Gastrocnemius medialis (tissue), 4 donors: ENCODE data around the gene KDM4B. TPM values are rescaled to one million over a fixed set of nuclear protein-coding genes. Genes with fewer than 3 reads are reported as not detected.

Experiments
- ATAC-seq, 2 donors: fragments of 150-250 bp; one replicate each; pipeline ENCODE4 v1.9.1; 2016
- DNase-seq, 2 donors: peaks; one replicate each; pipeline ENCODE4 v3.0.0-alpha.2; 2019
- H3K27ac ChIP-seq, 4 donors: fragments of 200-600 bp; sonication (generic); 1 replicate in 1 of 4; 2 replicates in 3 of 4; pipeline ENCODE4 v1.5.1; 2016 to 2018; ENCODE audit warnings: mild to moderate bottlenecking in 2 of 4, moderate library complexity in 1 of 4
- H3K27me3 ChIP-seq, 3 donors: fragments of 200-600 bp; sonication (generic) in 2 of 3; 1 replicate in 1 of 3; 2 replicates in 2 of 3; pipeline versions ENCODE4 v1.5.1 to v1.6.0; 2016 to 2019; ENCODE audit warnings: mild to moderate bottlenecking in 1 of 3, moderate library complexity in 1 of 3
- H3K36me3 ChIP-seq, 2 donors: fragments of 200-600 bp; sonication (generic) in 1 of 2; one replicate each; pipeline ENCODE4 v1.5.1; 2017 to 2018
- H3K4me1 ChIP-seq, 2 donors: fragments of 200-600 bp; sonication (generic) in 1 of 2; one replicate each; pipeline ENCODE4 v1.5.1; 2016 to 2017; ENCODE audit warnings: mild to moderate bottlenecking in 2 of 2
- H3K4me3 ChIP-seq, 4 donors: fragments of 200-600 bp; sonication (generic) in 3 of 4; 1 replicate in 1 of 4; 2 replicates in 3 of 4; pipeline ENCODE4 v1.5.1; 2016 to 2019; ENCODE audit warnings: mild to moderate bottlenecking in 2 of 4
- H3K9me3 ChIP-seq, 3 donors: fragments of 200-600 bp; sonication (generic) in 2 of 3; 1 replicate in 1 of 3; 2 replicates in 2 of 3; pipeline ENCODE4 v1.5.1; 2016 to 2019
- CTCF ChIP-seq, 5 experiments: fragments of 450-650 bp in 3 of 5; fragments of 200-600 bp in 2 of 5; sonication (generic) in 2 of 5; IDR thresholded peaks in 4 of 5; conservative IDR thresholded peaks in 1 of 5; 1 replicate in 4 of 5; 2 replicates in 1 of 5; pipeline ENCODE4 v1.5.1; 2016 to 2019; ENCODE audit warnings: antibody characterized with exemption in 5 of 5, mild to moderate bottlenecking in 3 of 5, moderate library complexity in 3 of 5
- POLR2A ChIP-seq, 2 donors: fragments of 450-650 bp; IDR thresholded peaks; one replicate each; pipeline ENCODE4 v1.6.1; 2017; ENCODE audit warnings: antibody characterized with exemption in 2 of 2, mild to moderate bottlenecking in 2 of 2, moderate library complexity in 2 of 2
- in situ Hi-C, 4 donors: fragments of 200-750 bp; cut with MboI; loops; one replicate each; pipeline versions ENCODE4 v1.15.0 to v1.8.0; 2017; ENCODE audit warnings: low sequenced_read_pairs in 4 of 4
- intact Hi-C: fragments of 100-400 bp; cut with DNase I; formaldehyde crosslinking; loops from one replicate; pipeline ENCODE4 v1.15.1; 2023; ENCODE audit warnings: low total_unique reads
- total RNA-seq, 4 donors: library from RNA; depleted of rRNA; stranded (reverse); fragments of >200 nt; gene quantifications; one replicate each; pipeline versions ENCODE4 v1.1.0 to v1.2.3, GENCODE V29; 2016

Gene KDM4B
- total RNA-seq, 4 donors from 2014 or later, result 40.9 to 61.4 (median 46.4) TPM

DNA sequence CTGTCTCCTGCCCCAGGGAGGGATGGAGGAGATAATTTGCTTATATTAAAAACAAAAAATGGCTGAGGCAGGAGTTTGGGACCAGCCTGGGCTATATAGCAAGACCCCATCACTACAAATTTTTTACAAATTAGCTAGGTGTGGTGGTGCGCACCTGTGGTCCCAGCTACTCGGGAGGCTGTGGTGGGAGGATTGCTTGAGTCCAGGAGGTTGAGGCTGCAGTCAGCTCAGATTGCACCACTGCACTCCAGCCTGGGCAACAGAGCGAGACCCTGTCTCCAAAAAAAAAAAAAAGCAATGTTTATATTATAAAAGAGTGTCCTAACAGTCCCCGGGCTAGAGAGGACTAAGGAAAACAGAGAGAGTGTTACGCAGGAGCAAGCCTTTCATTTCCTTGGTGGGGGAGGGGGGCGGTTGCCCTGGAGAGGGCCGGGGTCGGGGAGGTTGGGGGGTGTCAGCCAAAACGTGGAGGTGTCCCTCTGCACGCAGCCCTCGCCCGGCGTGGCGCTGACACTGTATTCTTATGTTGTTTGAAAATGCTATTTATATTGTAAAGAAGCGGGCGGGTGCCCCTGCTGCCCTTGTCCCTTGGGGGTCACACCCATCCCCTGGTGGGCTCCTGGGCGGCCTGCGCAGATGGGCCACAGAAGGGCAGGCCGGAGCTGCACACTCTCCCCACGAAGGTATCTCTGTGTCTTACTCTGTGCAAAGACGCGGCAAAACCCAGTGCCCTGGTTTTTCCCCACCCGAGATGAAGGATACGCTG, 184.0 kb downstream of the KDM4B start:
- DNase-seq (peak in 1 of 2 donors; percentile 4), ATAC-seq (no peak)
- peaks cover 0 to 22% of the 10 kb centered on the region in 2 donors for H3K36me3 ChIP-seq
- no peak overlapping the region for H3K4me3 ChIP-seq
- H3K27me3 ChIP-seq, result no peaks in the 10 kb centered on the region
- H3K27ac ChIP-seq, result no peak overlapping the region
- intact Hi-C loops (no loop called here), in situ Hi-C loops (no loop called here)
- TF ChIP-seq POLR2A (IDR thresholded peaks at IDR 0.05), result no peak
- TF ChIP-seq CTCF (IDR thresholded peaks at IDR 0.05 in 4 of 5, conservative IDR thresholded peaks at IDR 0.05 in 1 of 5), result no peak
- H3K4me1 ChIP-seq, result peaks cover 15 to 30% of the 10 kb centered on the region in 2 donors
- H3K9me3 ChIP-seq, result no peaks in the 10 kb centered on the region

DNA sequence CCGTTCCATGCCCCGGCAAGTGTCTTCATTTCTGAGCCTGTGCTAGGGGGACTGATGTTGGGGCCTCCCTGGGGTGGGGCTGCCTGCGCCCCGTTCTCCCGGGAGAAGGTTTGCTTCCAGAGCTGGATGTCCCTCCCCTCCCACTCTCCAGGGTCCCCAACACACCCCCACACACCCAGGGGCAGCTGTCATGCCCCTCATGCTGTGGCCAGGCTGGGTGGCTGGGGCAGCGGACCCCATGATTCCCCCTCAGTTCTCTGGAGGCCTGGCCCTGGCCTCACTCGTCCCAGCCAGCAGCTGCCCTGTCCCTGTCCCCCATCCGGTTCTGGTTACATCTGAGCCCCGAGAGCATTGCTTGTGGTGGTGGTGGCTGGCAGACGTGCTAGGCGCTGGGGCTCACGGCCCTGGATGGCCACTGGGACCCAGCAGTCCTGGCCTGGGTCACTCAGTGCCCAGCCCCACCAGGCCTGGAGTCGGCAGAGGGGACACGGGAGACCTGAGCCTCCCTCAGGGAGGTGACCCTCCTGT, 184.8 kb downstream of the KDM4B start:
- DNase-seq (peak in 1 of 2 donors; percentile 10), ATAC-seq (no peak)
- TF ChIP-seq CTCF (IDR thresholded peaks at IDR 0.05 in 4 of 5, conservative IDR thresholded peaks at IDR 0.05 in 1 of 5), result no peak
- no peak for TF ChIP-seq POLR2A (IDR thresholded peaks at IDR 0.05)
- H3K27ac ChIP-seq, result no peak overlapping the region
- H3K9me3 ChIP-seq, result no peaks in the 10 kb centered on the region
- no peak overlapping the region for H3K4me3 ChIP-seq
- intact Hi-C loops, result loop anchor here (2.0 kb wide), 1 partner anchor 105 kb away; no protein-coding TSS in a partner anchor
- in situ Hi-C loops, result no loop called here
- no peaks in the 10 kb centered on the region for H3K27me3 ChIP-seq
- H3K36me3 ChIP-seq, result peaks cover 0 to 20% of the 10 kb centered on the region in 2 donors
- H3K4me1 ChIP-seq, result peaks cover 12 to 30% of the 10 kb centered on the region in 2 donors

DNA sequence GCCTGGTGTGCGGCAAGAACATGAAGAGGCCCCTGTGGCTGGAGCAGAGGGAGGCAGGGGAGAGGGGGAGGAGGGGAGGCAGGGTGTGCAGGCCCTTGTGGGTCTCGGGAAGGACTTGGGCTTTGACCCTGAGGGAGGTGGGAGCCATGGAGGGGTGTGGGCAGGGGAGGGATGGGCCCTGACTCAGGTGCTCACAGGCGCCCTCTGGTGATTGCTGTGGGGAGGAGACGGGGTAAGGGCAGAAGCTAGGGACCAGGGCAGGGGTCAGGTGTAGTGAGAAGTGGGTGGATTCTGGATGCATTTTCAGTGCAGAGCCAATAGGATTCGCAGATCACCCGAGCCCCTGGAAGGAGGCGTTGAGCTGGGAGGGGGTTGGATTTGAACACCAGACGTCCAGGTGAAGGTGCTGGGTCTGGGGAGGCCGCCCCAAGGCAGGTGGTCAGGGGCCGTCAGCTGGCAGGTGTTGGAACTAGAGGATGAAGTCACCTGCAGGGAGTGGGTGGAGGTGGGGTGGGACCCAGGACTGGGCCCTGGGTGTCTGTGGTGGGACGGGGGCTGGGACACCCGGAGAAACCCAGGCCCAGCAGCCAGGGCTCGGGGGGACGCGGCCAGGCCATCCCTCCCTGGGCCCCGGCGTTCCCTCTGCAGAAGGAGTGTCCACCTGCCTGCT, 185.4 kb downstream of the KDM4B start:
- DNase-seq (peak in 1 of 2 donors; percentile 43), ATAC-seq (no peak)
- Histone ChIP-seq H3K9me3 (no peaks in the 10 kb centered on the region), H3K27ac (no peak overlapping the region), H3K27me3 (no peaks in the 10 kb centered on the region), H3K4me1 (peaks cover 12 to 30% of the 10 kb centered on the region in 2 donors), H3K36me3 (peaks cover 0 to 14% of the 10 kb centered on the region in 2 donors), H3K4me3 (no peak overlapping the region)
- TF ChIP-seq POLR2A (IDR thresholded peaks at IDR 0.05), result no peak
- TF ChIP-seq CTCF (IDR thresholded peaks at IDR 0.05 in 4 of 5, conservative IDR thresholded peaks at IDR 0.05 in 1 of 5), result peak in 3 of 5 experiments; percentile 27 to 53 (median 53)
- in situ Hi-C loops, result no loop called here
- intact Hi-C loops, result loop anchor here (2.0 kb wide), 1 partner anchor 105 kb away; no protein-coding TSS in a partner anchor

GRCh38 chr19:5154799-5155426, 186.0 kb downstream of the KDM4B start:
- Histone ChIP-seq H3K36me3 (peaks cover 0 to 8% of the 10 kb centered on the region in 2 donors), H3K4me1 (peaks cover 12 to 30% of the 10 kb centered on the region in 2 donors), H3K27me3 (no peaks in the 10 kb centered on the region), H3K27ac (no peak overlapping the region), H3K4me3 (no peak overlapping the region), H3K9me3 (no peaks in the 10 kb centered on the region)
- peak in 1 of 2 donors; percentile 8 for DNase-seq
- intact Hi-C loops, result loop anchor here (2.0 kb wide), 1 partner anchor 106 kb away; no protein-coding TSS in a partner anchor
- peak in 1 of 2 donors; percentile 7 for ATAC-seq
- no peak for TF ChIP-seq CTCF (IDR thresholded peaks at IDR 0.05 in 4 of 5, conservative IDR thresholded peaks at IDR 0.05 in 1 of 5)
- no peak for TF ChIP-seq POLR2A (IDR thresholded peaks at IDR 0.05)
- in situ Hi-C loops, result no loop called here
